Measurements from ENCODE around the gene RNF223. TPM values are rescaled to one million over a fixed set of nuclear protein-coding genes. Genes with fewer than 3 reads are reported as not detected.

Gene RNF223
- total and polyA plus RNA-seq, 2 of the 13 experiments (the other 11 are each of a cell fraction or from before 2014, with no cell fraction given), result 0.03 TPM; not detected in 1

DNA sequence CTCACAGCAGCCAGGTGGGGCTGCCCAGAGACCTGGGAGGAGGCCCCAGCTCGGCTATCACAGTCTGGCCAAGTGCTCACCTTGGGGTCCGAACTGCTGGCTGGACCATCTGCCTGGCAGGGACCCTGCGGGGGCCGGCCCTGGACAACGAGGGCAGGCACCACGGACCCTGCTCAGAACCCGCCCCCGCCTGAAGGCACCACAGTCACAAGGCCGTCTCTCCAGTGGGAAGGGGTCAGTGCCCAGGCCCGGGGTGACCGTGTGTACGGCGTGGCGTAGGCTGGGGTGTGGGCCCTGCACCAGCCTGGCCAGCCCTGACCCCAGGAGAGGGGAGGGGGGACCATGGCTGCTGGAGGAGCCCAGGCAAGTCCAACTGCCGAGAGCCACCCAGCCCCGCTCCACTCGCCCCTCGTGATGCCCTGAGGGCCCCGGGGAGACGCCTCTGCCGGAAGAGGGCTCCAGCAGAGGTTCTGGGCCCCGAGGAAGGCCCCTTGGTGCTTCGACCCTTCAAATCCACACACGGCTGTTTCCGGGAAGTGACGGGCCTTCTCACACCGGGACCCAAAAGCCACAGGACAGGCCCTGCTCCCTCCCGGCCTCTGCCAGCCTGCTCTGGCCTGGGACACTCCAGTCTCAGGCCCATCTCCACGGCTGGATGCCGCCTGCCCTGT lies 11.2 kb upstream of the RNF223 start:
- Histone ChIP-seq H3K36me3 (replicated peaks in 1 of 2; ENCODE audit: control insufficient read depth in 1 of 2, insufficient read depth in 2 of 2, low read length in 2 of 2) (no peaks in the 10 kb centered on the region), H3K27me3 (ENCODE audit: control insufficient read depth in 1 of 2, insufficient read depth in 2 of 2, low read length in 2 of 2) (no peaks in the 10 kb centered on the region), H3K4me3 (replicated peaks in 1 of 3; ENCODE audit: insufficient read depth in 1 of 3, low read depth in 2 of 3, low read length in 3 of 3) (no peak overlapping the region), H3K9ac (ENCODE audit: insufficient read depth, low read depth, low read length) (no peak overlapping the region), H3K9me3 (ENCODE audit: low read length) (no peaks in the 10 kb centered on the region), H3K27ac (ENCODE audit: extremely low read length, insufficient read depth, low read length) (no peak overlapping the region), H3K4me1 (ENCODE audit: insufficient read depth, low read length) (peaks cover 1% of the 10 kb centered on the region; the same call in 1 of the 2 replicates), H3K79me2 (ENCODE audit: insufficient read depth, low read length) (no peaks in the 10 kb centered on the region), H4K20me1 (ENCODE audit: insufficient read depth, low read length) (no peaks in the 10 kb centered on the region), H2AFZ (ENCODE audit: low read length) (no peak overlapping the region), H3K4me2 (ENCODE audit: low read depth, low read length) (no peak overlapping the region)
- WGBS (ENCODE audit: low lambda C conversion rate), result 88% methylated on average over 3 of the region's 30 CpGs
- DNase-seq (ENCODE audit: low spot score), result no peak
- POLR2A ChIA-PET, result no interaction called here
- in situ Hi-C loops (cut with HindIII; ENCODE audit: extremely low pct_ligation_motif_present, low pct_unique_long_range_greater_than_20kb), result no loop called here
- CTCF ChIA-PET (ENCODE audit: low intra/inter-chr PET ratio, low total read pairs), result no interaction called here
- no peak for FAIRE-seq
- no peak for TF ChIP-seq ZBTB10 (CRISPR knock-in tag; IDR thresholded peaks at IDR 0.05; ENCODE audit: borderline replicate concordance)
- TF ChIP-seq MNT (IDR thresholded peaks at IDR 0.05), result no peak
- TF ChIP-seq ZSCAN12 (CRISPR knock-in tag; IDR thresholded peaks at IDR 0.05), result no peak
- TF ChIP-seq BATF2 (CRISPR knock-in tag; IDR thresholded peaks at IDR 0.05), result no peak
- no peak for TF ChIP-seq ZBTB7A (CRISPR knock-in tag; IDR thresholded peaks at IDR 0.05)
- TF ChIP-seq GABPB1 (CRISPR knock-in tag; IDR thresholded peaks at IDR 0.05), result no peak
- no peak for TF ChIP-seq ZNF720 (CRISPR knock-in tag; IDR thresholded peaks at IDR 0.05)
- TF ChIP-seq, protein P1, sequence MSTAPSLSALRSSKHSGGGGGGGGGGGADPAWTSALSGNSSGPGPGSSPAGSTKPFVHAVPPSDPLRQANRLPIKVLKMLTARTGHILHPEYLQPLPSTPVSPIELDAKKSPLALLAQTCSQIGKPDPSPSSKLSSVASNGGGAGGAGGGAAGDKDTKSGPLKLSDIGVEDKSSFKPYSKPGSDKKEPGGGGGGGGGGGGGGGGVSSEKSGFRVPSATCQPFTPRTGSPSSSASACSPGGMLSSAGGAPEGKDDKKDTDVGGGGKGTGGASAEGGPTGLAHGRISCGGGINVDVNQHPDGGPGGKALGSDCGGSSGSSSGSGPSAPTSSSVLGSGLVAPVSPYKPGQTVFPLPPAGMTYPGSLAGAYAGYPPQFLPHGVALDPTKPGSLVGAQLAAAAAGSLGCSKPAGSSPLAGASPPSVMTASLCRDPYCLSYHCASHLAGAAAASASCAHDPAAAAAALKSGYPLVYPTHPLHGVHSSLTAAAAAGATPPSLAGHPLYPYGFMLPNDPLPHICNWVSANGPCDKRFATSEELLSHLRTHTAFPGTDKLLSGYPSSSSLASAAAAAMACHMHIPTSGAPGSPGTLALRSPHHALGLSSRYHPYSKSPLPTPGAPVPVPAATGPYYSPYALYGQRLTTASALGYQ (CRISPR knock-in tag; IDR thresholded peaks at IDR 0.05), result no peak
- TF ChIP-seq ARNT (IDR thresholded peaks at IDR 0.05), result no peak
- no peak for TF ChIP-seq ZNF225 (CRISPR knock-in tag; IDR thresholded peaks at IDR 0.05)
- no peak for TF ChIP-seq KDM5A (IDR thresholded peaks at IDR 0.05; ENCODE audit: borderline replicate concordance, low read length)
- TF ChIP-seq ZNF839 (CRISPR knock-in tag; IDR thresholded peaks at IDR 0.05; ENCODE audit: borderline replicate concordance), result no peak
- TF ChIP-seq U2AF1 (optimal IDR thresholded peaks at IDR 0.05; ENCODE audit: low read depth, low read length), result no peak
- TF ChIP-seq NFKBIZ (CRISPR knock-in tag; IDR thresholded peaks at IDR 0.05), result no peak
- no peak for TF ChIP-seq ZNF260 (CRISPR knock-in tag; IDR thresholded peaks at IDR 0.05; ENCODE audit: borderline replicate concordance, low read depth)
- intact Hi-C loops (cut with micrococcal nuclease; ENCODE audit: unreplicated experiment), result no loop called here
- BruUV-seq (replicated peaks), result no TSS peak
- no peak for ATAC-seq

All from HepG2 (cell line).